ENCODE data around the gene NUP62CL.
A peak's percentile ranks its signal among the peaks of the same experiment; 100 is the strongest.

DNA sequence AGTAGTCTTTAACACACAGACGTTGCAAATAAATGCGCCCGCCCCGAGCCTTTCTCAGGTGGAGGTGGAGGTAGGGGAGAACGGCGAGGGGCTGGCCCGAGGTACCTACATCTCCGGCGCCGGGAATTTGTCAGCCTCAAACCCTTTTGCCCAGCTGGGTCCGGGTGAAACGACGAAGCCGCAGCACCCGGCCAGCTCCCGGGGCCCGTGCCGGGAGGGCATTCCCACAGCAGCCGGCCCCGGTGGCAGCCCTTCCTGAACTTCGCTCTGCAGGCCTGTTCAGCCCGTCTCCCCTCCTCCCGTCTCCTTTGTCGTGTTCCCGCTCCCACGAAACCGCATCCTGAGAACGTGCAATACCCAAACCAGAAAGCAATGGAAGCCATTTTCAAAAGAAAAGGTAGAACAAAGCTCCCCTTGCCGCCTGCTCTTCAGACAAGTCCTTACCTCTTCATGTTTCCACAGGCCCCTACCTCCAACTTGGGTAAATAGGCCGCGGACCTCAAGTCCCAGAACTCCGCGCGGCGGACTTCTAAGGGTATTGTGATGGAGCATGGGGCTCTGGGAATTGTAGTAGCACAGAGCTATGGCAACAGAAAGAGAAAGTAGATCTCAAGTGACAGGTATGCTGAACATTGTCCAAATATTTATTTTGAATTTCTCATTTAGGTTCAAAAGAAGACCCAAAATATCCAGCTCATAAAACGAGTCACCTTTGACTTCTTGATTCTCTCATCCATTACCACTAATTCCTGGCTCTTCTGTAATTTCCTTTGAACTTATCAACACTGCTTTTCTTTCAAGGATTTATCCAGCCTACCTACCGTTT, 87.7 kb downstream of the NUP62CL start, which contains the start of gene RBM41:
- TF ChIP-seq ZNF253 (CRISPR knock-in tag; IDR thresholded peaks at IDR 0.05; ENCODE audit: borderline replicate concordance): no peak
- 0 out of 2 replicates have a peak, but pooled peaks have one; percentile 11 for TF ChIP-seq PAXIP1 (CRISPR knock-in tag; conservative IDR thresholded peaks at IDR 0.05)
- TF ChIP-seq, protein P1, sequence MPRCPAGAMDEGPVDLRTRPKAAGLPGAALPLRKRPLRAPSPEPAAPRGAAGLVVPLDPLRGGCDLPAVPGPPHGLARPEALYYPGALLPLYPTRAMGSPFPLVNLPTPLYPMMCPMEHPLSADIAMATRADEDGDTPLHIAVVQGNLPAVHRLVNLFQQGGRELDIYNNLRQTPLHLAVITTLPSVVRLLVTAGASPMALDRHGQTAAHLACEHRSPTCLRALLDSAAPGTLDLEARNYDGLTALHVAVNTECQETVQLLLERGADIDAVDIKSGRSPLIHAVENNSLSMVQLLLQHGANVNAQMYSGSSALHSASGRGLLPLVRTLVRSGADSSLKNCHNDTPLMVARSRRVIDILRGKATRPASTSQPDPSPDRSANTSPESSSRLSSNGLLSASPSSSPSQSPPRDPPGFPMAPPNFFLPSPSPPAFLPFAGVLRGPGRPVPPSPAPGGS (CRISPR knock-in tag; IDR thresholded peaks at IDR 0.05): no peak
- no peak for TF ChIP-seq MYC (CRISPR knock-in tag; IDR thresholded peaks at IDR 0.05; ENCODE audit: borderline replicate concordance)
- no peak for TF ChIP-seq CCDC6 (CRISPR knock-in tag; IDR thresholded peaks at IDR 0.05)
- TF ChIP-seq NCOA1 (CRISPR knock-in tag; IDR thresholded peaks at IDR 0.05): no peak
- TF ChIP-seq SIN3A (IDR thresholded peaks at IDR 0.05; ENCODE audit: borderline replicate concordance, low read depth, low read length): no peak
- no peak for TF ChIP-seq CREB3 (CRISPR knock-in tag; IDR thresholded peaks at IDR 0.05)
- no peak for TF ChIP-seq ZNF607 (CRISPR knock-in tag; IDR thresholded peaks at IDR 0.05; ENCODE audit: borderline replicate concordance)
- no peak for TF ChIP-seq FUBP1 (CRISPR knock-in tag; IDR thresholded peaks at IDR 0.05; ENCODE audit: borderline replicate concordance)
- TF ChIP-seq, protein P2, sequence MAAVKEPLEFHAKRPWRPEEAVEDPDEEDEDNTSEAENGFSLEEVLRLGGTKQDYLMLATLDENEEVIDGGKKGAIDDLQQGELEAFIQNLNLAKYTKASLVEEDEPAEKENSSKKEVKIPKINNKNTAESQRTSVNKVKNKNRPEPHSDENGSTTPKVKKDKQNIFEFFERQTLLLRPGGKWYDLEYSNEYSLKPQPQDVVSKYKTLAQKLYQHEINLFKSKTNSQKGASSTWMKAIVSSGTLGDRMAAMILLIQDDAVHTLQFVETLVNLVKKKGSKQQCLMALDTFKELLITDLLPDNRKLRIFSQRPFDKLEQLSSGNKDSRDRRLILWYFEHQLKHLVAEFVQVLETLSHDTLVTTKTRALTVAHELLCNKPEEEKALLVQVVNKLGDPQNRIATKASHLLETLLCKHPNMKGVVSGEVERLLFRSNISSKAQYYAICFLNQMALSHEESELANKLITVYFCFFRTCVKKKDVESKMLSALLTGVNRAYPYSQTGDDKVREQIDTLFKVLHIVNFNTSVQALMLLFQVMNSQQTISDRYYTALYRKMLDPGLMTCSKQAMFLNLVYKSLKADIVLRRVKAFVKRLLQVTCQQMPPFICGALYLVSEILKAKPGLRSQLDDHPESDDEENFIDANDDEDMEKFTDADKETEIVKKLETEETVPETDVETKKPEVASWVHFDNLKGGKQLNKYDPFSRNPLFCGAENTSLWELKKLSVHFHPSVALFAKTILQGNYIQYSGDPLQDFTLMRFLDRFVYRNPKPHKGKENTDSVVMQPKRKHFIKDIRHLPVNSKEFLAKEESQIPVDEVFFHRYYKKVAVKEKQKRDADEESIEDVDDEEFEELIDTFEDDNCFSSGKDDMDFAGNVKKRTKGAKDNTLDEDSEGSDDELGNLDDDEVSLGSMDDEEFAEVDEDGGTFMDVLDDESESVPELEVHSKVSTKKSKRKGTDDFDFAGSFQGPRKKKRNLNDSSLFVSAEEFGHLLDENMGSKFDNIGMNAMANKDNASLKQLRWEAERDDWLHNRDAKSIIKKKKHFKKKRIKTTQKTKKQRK (IDR thresholded peaks at IDR 0.05; ENCODE audit: low read length): no peak
- peak in 1 of 2 experiments; percentile 60; a peak in 2 of 4 replicates for TF ChIP-seq POLR2A (IDR thresholded peaks at IDR 0.05; ENCODE audit: insufficient read depth in 1 of 2, low read depth in 2 of 2, low read length in 2 of 2)

Measured in HepG2 (cell line).